ENCODE data around the gene GNAO1. TPM values are rescaled to one million over a fixed set of nuclear protein-coding genes. Genes with fewer than 3 reads are reported as not detected.

The GNAO1 gene
- total and polyA plus RNA-seq, 2 of the 13 experiments (the other 11 are each of a cell fraction or from before 2014, with no cell fraction given) = not detected

DNA sequence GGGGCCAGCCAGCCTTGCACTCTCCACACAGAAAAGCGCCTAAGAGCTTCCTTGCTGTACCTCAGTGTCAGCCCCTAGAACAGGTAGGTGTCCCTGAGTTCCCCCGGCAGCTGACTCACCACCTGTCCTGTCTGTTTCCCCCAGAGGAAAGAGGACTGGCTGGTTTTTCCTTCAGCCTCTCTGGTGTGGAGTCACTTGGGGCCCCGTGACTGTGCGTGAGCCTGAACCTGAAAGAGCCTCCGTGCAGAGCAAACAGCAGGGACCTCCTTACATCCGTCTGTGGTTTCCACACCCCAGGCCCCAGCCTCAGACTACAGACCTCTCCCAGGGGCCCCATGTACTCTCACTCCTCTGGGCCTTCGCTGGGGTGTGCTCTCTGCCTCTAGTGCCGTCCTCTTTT is 87.8 kb downstream of the GNAO1 start:
- Histone ChIP-seq H3K4me2 (ENCODE audit: low read depth, low read length) (no peak overlapping the region), H3K27me3 (ENCODE audit: control insufficient read depth in 1 of 2, insufficient read depth in 2 of 2, low read length in 2 of 2) (peaks cover 0 to 4% of the 10 kb centered on the region in 2 experiments; a peak in 3 of 5 replicates), H3K9me3 (ENCODE audit: low read length) (no peaks in the 10 kb centered on the region), H3K36me3 (replicated peaks in 1 of 2; ENCODE audit: control insufficient read depth in 1 of 2, insufficient read depth in 2 of 2, low read length in 2 of 2) (no peaks in the 10 kb centered on the region), H2AFZ (ENCODE audit: low read length) (no peak overlapping the region), H3K4me3 (replicated peaks in 1 of 3; ENCODE audit: insufficient read depth in 1 of 3, low read depth in 2 of 3, low read length in 3 of 3) (no peak overlapping the region), H4K20me1 (ENCODE audit: insufficient read depth, low read length) (no peaks in the 10 kb centered on the region), H3K9ac (ENCODE audit: insufficient read depth, low read depth, low read length) (no peak overlapping the region), H3K4me1 (ENCODE audit: insufficient read depth, low read length) (no peaks in the 10 kb centered on the region), H3K27ac (ENCODE audit: extremely low read length, insufficient read depth, low read length) (no peak overlapping the region), H3K79me2 (ENCODE audit: insufficient read depth, low read length) (no peaks in the 10 kb centered on the region)
- no TSS peak for BruUV-seq (replicated peaks)
- no peak for FAIRE-seq
- ATAC-seq = no peak
- WGBS (ENCODE audit: low lambda C conversion rate) = 4% methylated on average over 7 of the region's 8 CpGs
- ChIA-PET CTCF (ENCODE audit: low intra/inter-chr PET ratio, low total read pairs) (no interaction called here), POLR2A (no interaction called here)
- no peak for DNase-seq (ENCODE audit: low spot score)
- intact Hi-C loops (cut with micrococcal nuclease; ENCODE audit: unreplicated experiment) (no loop called here), in situ Hi-C loops (cut with HindIII; ENCODE audit: extremely low pct_ligation_motif_present, low pct_unique_long_range_greater_than_20kb) (loop anchor here (10.0 kb wide), 1 partner anchor 234 kb away; no protein-coding TSS in a partner anchor)
- no peak for TF ChIP-seq MED13 (CRISPR knock-in tag; IDR thresholded peaks at IDR 0.05)

DNA sequence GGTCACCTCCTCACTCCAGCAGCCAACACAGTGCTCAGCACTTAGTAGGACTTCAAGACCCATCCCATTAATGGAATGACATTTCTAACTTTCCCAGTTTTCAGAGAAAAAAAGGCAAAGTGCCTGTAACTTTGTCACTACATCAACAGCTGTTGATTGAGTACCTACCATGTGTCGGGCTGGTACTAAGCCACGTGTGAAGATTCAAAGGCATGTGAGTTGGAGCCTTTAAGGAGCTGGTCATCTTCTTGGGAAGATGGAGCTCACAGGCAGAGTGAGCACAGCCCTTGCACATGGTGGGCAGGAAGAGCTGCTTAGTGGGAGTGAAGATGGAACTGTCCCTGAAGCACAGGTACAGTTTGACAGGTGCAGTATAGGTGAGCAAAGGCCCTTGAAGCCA is 88.6 kb downstream of the GNAO1 start:
- CTCF ChIA-PET (ENCODE audit: low intra/inter-chr PET ratio, low total read pairs) = no interaction called here
- ATAC-seq (no peak), DNase-seq (ENCODE audit: low spot score) (no peak), FAIRE-seq (no peak)
- in situ Hi-C loops (cut with HindIII; ENCODE audit: extremely low pct_ligation_motif_present, low pct_unique_long_range_greater_than_20kb) = loop anchor here (10.0 kb wide), 1 partner anchor 235 kb away; no protein-coding TSS in a partner anchor
- Histone ChIP-seq H3K79me2 (ENCODE audit: insufficient read depth, low read length) (no peaks in the 10 kb centered on the region), H3K9ac (ENCODE audit: insufficient read depth, low read depth, low read length) (no peak overlapping the region), H3K4me2 (ENCODE audit: low read depth, low read length) (no peak overlapping the region), H2AFZ (ENCODE audit: low read length) (no peak overlapping the region), H3K27me3 (ENCODE audit: control insufficient read depth in 1 of 2, insufficient read depth in 2 of 2, low read length in 2 of 2) (peaks cover 0 to 4% of the 10 kb centered on the region in 2 experiments; a peak in 3 of 5 replicates), H3K36me3 (replicated peaks in 1 of 2; ENCODE audit: control insufficient read depth in 1 of 2, insufficient read depth in 2 of 2, low read length in 2 of 2) (no peaks in the 10 kb centered on the region), H3K4me1 (ENCODE audit: insufficient read depth, low read length) (no peaks in the 10 kb centered on the region), H3K27ac (ENCODE audit: extremely low read length, insufficient read depth, low read length) (no peak overlapping the region), H3K4me3 (replicated peaks in 1 of 3; ENCODE audit: insufficient read depth in 1 of 3, low read depth in 2 of 3, low read length in 3 of 3) (no peak overlapping the region), H3K9me3 (ENCODE audit: low read length) (no peaks in the 10 kb centered on the region), H4K20me1 (ENCODE audit: insufficient read depth, low read length) (no peaks in the 10 kb centered on the region)
- 53% methylated on average over 2 of the region's 2 CpGs for WGBS (ENCODE audit: low lambda C conversion rate)
- POLR2A ChIA-PET = no interaction called here
- no TSS peak for BruUV-seq (replicated peaks)
- no peak for TF ChIP-seq ZNF10 (CRISPR knock-in tag; IDR thresholded peaks at IDR 0.05; ENCODE audit: borderline replicate concordance, low read depth)
- no peak for TF ChIP-seq SMAD9 (CRISPR knock-in tag; IDR thresholded peaks at IDR 0.05)
- TF ChIP-seq, protein P1, sequence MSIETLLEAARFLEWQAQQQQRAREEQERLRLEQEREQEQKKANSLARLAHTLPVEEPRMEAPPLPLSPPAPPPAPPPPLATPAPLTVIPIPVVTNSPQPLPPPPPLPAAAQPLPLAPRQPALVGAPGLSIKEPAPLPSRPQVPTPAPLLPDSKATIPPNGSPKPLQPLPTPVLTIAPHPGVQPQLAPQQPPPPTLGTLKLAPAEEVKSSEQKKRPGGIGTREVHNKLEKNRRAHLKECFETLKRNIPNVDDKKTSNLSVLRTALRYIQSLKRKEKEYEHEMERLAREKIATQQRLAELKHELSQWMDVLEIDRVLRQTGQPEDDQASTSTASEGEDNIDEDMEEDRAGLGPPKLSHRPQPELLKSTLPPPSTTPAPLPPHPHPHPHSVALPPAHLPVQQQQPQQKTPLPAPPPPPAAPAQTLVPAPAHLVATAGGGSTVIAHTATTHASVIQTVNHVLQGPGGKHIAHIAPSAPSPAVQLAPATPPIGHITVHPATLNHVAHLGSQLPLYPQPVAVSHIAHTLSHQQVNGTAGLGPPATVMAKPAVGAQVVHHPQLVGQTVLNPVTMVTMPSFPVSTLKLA (IDR thresholded peaks at IDR 0.05) = peak; percentile 91
- TF ChIP-seq AGO2 (optimal IDR thresholded peaks at IDR 0.05; ENCODE audit: low read depth, low read length) = no peak
- TF ChIP-seq ZNF547 (CRISPR knock-in tag; IDR thresholded peaks at IDR 0.05) = no peak
- TF ChIP-seq REPIN1 (CRISPR knock-in tag; IDR thresholded peaks at IDR 0.05; ENCODE audit: borderline replicate concordance, low read depth) = no peak
- intact Hi-C loops (cut with micrococcal nuclease; ENCODE audit: unreplicated experiment) = no loop called here

Measured in HepG2 (cell line).